CD8-positive, alpha-beta memory T cell (primary cell): ENCODE measurements around the gene SDF2L1. TPM values are rescaled to one million over a fixed set of nuclear protein-coding genes. Genes with fewer than 3 reads are reported as not detected.

Experiments used
- CTCF ChIA-PET: fragments of 350-600 bp; sonication (Branson Sonifier 250); formaldehyde crosslinking; loops from one replicate; lab custom pipeline; 2021; ENCODE audit warnings: antibody characterized with exemption; lab: Charles Lee
- POLR2A ChIA-PET: fragments of 350-600 bp; sonication (Branson Sonifier 250); formaldehyde crosslinking; loops from one replicate; lab custom pipeline; 2021; ENCODE audit warnings: antibody characterized with exemption; lab: Charles Lee
- DNase-seq, 5 donors: peaks; one replicate each; pipeline versions ENCODE4 v3.0.0 to v3.0.0-alpha.2; 2020 to 2022; ENCODE audit warnings: mixed read lengths in 1 of 5
- H3K27ac ChIP-seq: one replicate; pipeline ENCODE4 v1.7.0; 2013; ENCODE audit warnings: low read depth, mild to moderate bottlenecking, low read length, moderate library complexity
- H3K27me3 ChIP-seq: 2 replicates; pipeline ENCODE4 v1.7.0; 2013; ENCODE audit warnings: low read length, mild to moderate bottlenecking; ENCODE audit not compliant: insufficient read depth, poor library complexity, severe bottlenecking
- H3K36me3 ChIP-seq: 2 replicates; pipeline ENCODE4 v1.7.0; 2013; ENCODE audit warnings: mild to moderate bottlenecking, low read length, moderate library complexity; ENCODE audit not compliant: insufficient read depth
- H3K4me1 ChIP-seq: 2 replicates; pipeline ENCODE4 v1.7.0; 2013; ENCODE audit warnings: mild to moderate bottlenecking, low read length, moderate library complexity; ENCODE audit not compliant: insufficient read depth
- H3K4me3 ChIP-seq: 2 replicates; pipeline ENCODE4 v1.7.0; 2013; ENCODE audit warnings: mild to moderate bottlenecking, low read length
- H3K9me3 ChIP-seq: 2 replicates; pipeline ENCODE4 v1.7.0; 2013; ENCODE audit warnings: mild to moderate bottlenecking, low read length
- H3K27ac Mint-ChIP-seq, 8 donors: one replicate each; pipeline ENCODE4 v1.8.0; 2020 to 2021; ENCODE audit warnings: mixed read lengths in 8 of 8, mild to moderate bottlenecking in 6 of 8, inconsistent platforms in 3 of 8, moderate library complexity in 3 of 8
- H3K27me3 Mint-ChIP-seq, 2 donors: one replicate each; pipeline ENCODE4 v1.8.0; 2020 to 2021; ENCODE audit warnings: mixed read lengths in 2 of 2, mild to moderate bottlenecking in 1 of 2, moderate library complexity in 1 of 2
- H3K36me3 Mint-ChIP-seq, 3 donors: one replicate each; pipeline ENCODE4 v1.8.0; 2020 to 2021; ENCODE audit warnings: mixed read lengths in 3 of 3, inconsistent platforms in 1 of 3, mild to moderate bottlenecking in 1 of 3
- H3K4me1 Mint-ChIP-seq, 3 donors: one replicate each; pipeline ENCODE4 v1.8.0; 2020 to 2021; ENCODE audit warnings: mixed read lengths in 3 of 3, inconsistent platforms in 1 of 3, mild to moderate bottlenecking in 1 of 3
- H3K4me3 Mint-ChIP-seq, 7 donors: one replicate each; pipeline ENCODE4 v1.8.0; 2020 to 2021; ENCODE audit warnings: mixed read lengths in 7 of 7, mild to moderate bottlenecking in 6 of 7, moderate library complexity in 4 of 7, inconsistent platforms in 2 of 7
- H3K9me3 Mint-ChIP-seq, 5 donors: one replicate each; pipeline ENCODE4 v1.8.0; 2020 to 2022; ENCODE audit warnings: mixed read lengths in 5 of 5, mild to moderate bottlenecking in 3 of 5, moderate library complexity in 2 of 5, inconsistent platforms in 1 of 5
- polyA plus RNA-seq: library from polyadenylated mRNA; unstranded; fragments of 300-500 nt; fragmentation: Illumina TruSeq; gene quantifications from one replicate; pipeline ENCODE4 v1.2.3, GENCODE V29; 2021
- total RNA-seq, 2 experiments: library from RNA; stranded (reverse); gene quantifications; one replicate each; pipeline ENCODE4 v1.2.3, GENCODE V29; 2021

The SDF2L1 gene
- total and polyA plus RNA-seq, 3 experiments from 2014 or later = 71.5 to 99.6 (median 74.7) TPM

- Histone ChIP-seq H3K4me1 (peaks cover 37% of the 10 kb centered on the region), H3K27ac (no peak overlapping the region), H3K9me3 (no peaks in the 10 kb centered on the region), H3K27me3 (no peaks in the 10 kb centered on the region), H3K4me3 (no peak overlapping the region), H3K36me3 (peaks cover 37% of the 10 kb centered on the region)
- peak overlapping the region in 1 of 8 donors; percentile 68 for H3K27ac Mint-ChIP-seq
- no peaks in the 10 kb centered on the region for H3K9me3 Mint-ChIP-seq
- H3K27me3 Mint-ChIP-seq = peaks cover 0 to 2% of the 10 kb centered on the region in 2 donors
- peak overlapping the region in 1 of 7 donors; percentile 75 for H3K4me3 Mint-ChIP-seq
- no peak for DNase-seq
- CTCF ChIA-PET = interaction anchor here (1.3 to 1.4 kb wide), 2 partner anchors 18 to 23 kb away, joined by 3 read pairs; partner anchors contain the start of gene SDF2L1
- peaks cover 0 to 71% (median 6%) of the 10 kb centered on the region in 3 donors for H3K36me3 Mint-ChIP-seq
- peaks cover 35 to 80% (median 44%) of the 10 kb centered on the region in 3 donors for H3K4me1 Mint-ChIP-seq
- POLR2A ChIA-PET = interaction anchor here (0.6 kb wide), 1 partner anchor 152 kb away, joined by 4 read pairs; no protein-coding TSS in a partner anchor
Observed at GRCh38 chr22:21623648-21623970, 18.5 kb upstream of the SDF2L1 start.

- Mint-ChIP-seq H3K27me3 (peaks cover 0 to 2% of the 10 kb centered on the region in 2 donors), H3K9me3 (no peaks in the 10 kb centered on the region), H3K27ac (peak overlapping the region in 7 of 8 donors; percentile 7 to 83 (median 75)), H3K4me3 (peak overlapping the region in 1 of 7 donors; percentile 45), H3K36me3 (peaks cover 0 to 69% (median 6%) of the 10 kb centered on the region in 3 donors), H3K4me1 (peaks cover 37 to 78% (median 48%) of the 10 kb centered on the region in 3 donors)
- ChIA-PET CTCF (interaction anchor here (1.1 to 1.3 kb wide), 2 partner anchors 18 to 22 kb away, joined by 3 to 5 read pairs; partner anchors contain the start of gene SDF2L1), POLR2A (interaction anchor here (0.6 kb wide), 1 partner anchor 152 kb away, joined by 4 read pairs; no protein-coding TSS in a partner anchor)
- Histone ChIP-seq H3K27ac (peak overlapping the region; percentile 29), H3K27me3 (no peaks in the 10 kb centered on the region), H3K4me3 (no peak overlapping the region), H3K36me3 (peaks cover 37% of the 10 kb centered on the region), H3K4me1 (peaks cover 42% of the 10 kb centered on the region), H3K9me3 (no peaks in the 10 kb centered on the region)
- peak; percentile 15 to 56 (median 18) for DNase-seq
Observed at GRCh38 chr22:21624120-21624879, 17.8 kb upstream of the SDF2L1 start.

- Mint-ChIP-seq H3K36me3 (peaks cover 0 to 65% (median 6%) of the 10 kb centered on the region in 3 donors), H3K4me3 (peak overlapping the region in 1 of 7 donors; percentile 24), H3K4me1 (peaks cover 36 to 73% (median 48%) of the 10 kb centered on the region in 3 donors), H3K27ac (peak overlapping the region; percentile 7 to 94 (median 79)), H3K27me3 (peaks cover 0 to 2% of the 10 kb centered on the region in 2 donors), H3K9me3 (no peaks in the 10 kb centered on the region)
- DNase-seq = no peak
- H3K27me3 ChIP-seq = no peaks in the 10 kb centered on the region
- H3K36me3 ChIP-seq = peaks cover 36% of the 10 kb centered on the region
- ChIA-PET CTCF (interaction anchor here (1.1 to 1.5 kb wide), 3 partner anchors 9 to 21 kb away, joined by 3 to 5 read pairs (median 5); partner anchors contain the start of gene SDF2L1), POLR2A (no interaction called here)
- no peak overlapping the region for H3K4me3 ChIP-seq
- H3K4me1 ChIP-seq = peaks cover 43% of the 10 kb centered on the region
- H3K27ac ChIP-seq = peak overlapping the region; percentile 29
- H3K9me3 ChIP-seq = no peaks in the 10 kb centered on the region
Observed at GRCh38 chr22:21624880-21625791, 17.0 kb upstream of the SDF2L1 start.

GRCh38 chr22:21626073-21626734, 15.9 kb upstream of the SDF2L1 start:
- H3K36me3 ChIP-seq = peaks cover 25% of the 10 kb centered on the region
- H3K4me1 Mint-ChIP-seq = peaks cover 36 to 71% (median 48%) of the 10 kb centered on the region in 3 donors
- POLR2A ChIA-PET = no interaction called here
- H3K9me3 Mint-ChIP-seq = no peaks in the 10 kb centered on the region
- peaks cover 0 to 2% of the 10 kb centered on the region in 2 donors for H3K27me3 Mint-ChIP-seq
- H3K9me3 ChIP-seq = no peaks in the 10 kb centered on the region
- CTCF ChIA-PET = interaction anchor here (1.1 to 1.5 kb wide), 3 partner anchors 10 to 47 kb away, joined by 3 to 6 read pairs (median 5); partner anchors contain the start of gene SDF2L1
- peak overlapping the region in 4 of 7 donors; percentile 15 to 59 (median 41) for H3K4me3 Mint-ChIP-seq
- no peak overlapping the region for H3K4me3 ChIP-seq
- peaks cover 49% of the 10 kb centered on the region for H3K4me1 ChIP-seq
- H3K27me3 ChIP-seq = no peaks in the 10 kb centered on the region
- H3K36me3 Mint-ChIP-seq = peaks cover 0 to 55% (median 6%) of the 10 kb centered on the region in 3 donors
- no peak overlapping the region for H3K27ac ChIP-seq
- peak overlapping the region; percentile 45 to 94 (median 66) for H3K27ac Mint-ChIP-seq
- no peak for DNase-seq

- Histone ChIP-seq H3K4me1 (peaks cover 49% of the 10 kb centered on the region), H3K27me3 (no peaks in the 10 kb centered on the region), H3K36me3 (peaks cover 24% of the 10 kb centered on the region), H3K27ac (no peak overlapping the region), H3K9me3 (no peaks in the 10 kb centered on the region), H3K4me3 (no peak overlapping the region)
- CTCF ChIA-PET = interaction anchor here (1.1 to 1.5 kb wide), 3 partner anchors 10 to 48 kb away, joined by 3 to 6 read pairs (median 5); partner anchors contain the start of gene SDF2L1
- peak overlapping the region; percentile 35 to 84 (median 64) for H3K27ac Mint-ChIP-seq
- H3K4me1 Mint-ChIP-seq = peaks cover 37 to 69% (median 48%) of the 10 kb centered on the region in 3 donors
- no peak for DNase-seq
- POLR2A ChIA-PET = no interaction called here
- H3K36me3 Mint-ChIP-seq = peaks cover 0 to 51% (median 6%) of the 10 kb centered on the region in 3 donors
- H3K4me3 Mint-ChIP-seq = peak overlapping the region; percentile 39 to 76 (median 58)
- H3K9me3 Mint-ChIP-seq = no peaks in the 10 kb centered on the region
- peaks cover 0 to 2% of the 10 kb centered on the region in 2 donors for H3K27me3 Mint-ChIP-seq
Observed at GRCh38 chr22:21626735-21627469, 15.2 kb upstream of the SDF2L1 start.

- POLR2A ChIA-PET = interaction anchor here (1.1 to 3.8 kb wide), 3 partner anchors 15 to 61 kb away, joined by 4 to 76 read pairs (median 7); partner anchors contain the start of genes SDF2L1 and UBE2L3
- peak overlapping the region; percentile 90 for H3K4me3 ChIP-seq
Observed at GRCh38 chr22:21628386-21629254, 13.5 kb upstream of the SDF2L1 start.

More at GRCh38 chr22:21628386-21629254, 13.5 kb upstream of the SDF2L1 start:
- Histone ChIP-seq H3K27ac (peak overlapping the region; percentile 98), H3K27me3 (no peaks in the 10 kb centered on the region), H3K36me3 (peaks cover 15% of the 10 kb centered on the region), H3K4me1 (peaks cover 53% of the 10 kb centered on the region), H3K9me3 (no peaks in the 10 kb centered on the region)
- Mint-ChIP-seq H3K36me3 (peaks cover 0 to 34% (median 6%) of the 10 kb centered on the region in 3 donors), H3K9me3 (no peaks in the 10 kb centered on the region), H3K27me3 (no peaks in the 10 kb centered on the region), H3K27ac (peak overlapping the region; percentile 88 to 97 (median 92)), H3K4me3 (peak overlapping the region; percentile 92 to 99 (median 94)), H3K4me1 (peaks cover 34 to 62% (median 44%) of the 10 kb centered on the region in 3 donors)
- CTCF ChIA-PET = interaction anchor here (0.9 to 5.7 kb wide), 21 partner anchors 8 to 63 kb away, joined by 3 to 99 read pairs (median 4); partner anchors contain the start of genes PPIL2 and SDF2L1
- peak in 1 of 5 donors; percentile 48 for DNase-seq
